Stomach smooth muscle (tissue), 2 donors: Measurements from ENCODE around the gene GCNT2.
"Not testable (repeated sequence)": the region's sequence is repeated elsewhere in the genome, so short reads cannot be mapped to it uniquely, and the experiment has no call there.

Source experiments
- H3K27ac ChIP-seq: one replicate; pipeline ENCODE4 v1.7.0; 2013; ENCODE audit warnings: mild to moderate bottlenecking, low read length, inconsistent platforms
- H3K27me3 ChIP-seq, 2 donors: one replicate each; pipeline ENCODE4 v1.7.0; 2013; ENCODE audit warnings: low read length in 2 of 2; ENCODE audit not compliant: insufficient read depth in 2 of 2, control insufficient read depth in 1 of 2
- H3K36me3 ChIP-seq, 2 donors: one replicate each; pipeline ENCODE4 v1.7.0; 2013; ENCODE audit warnings: low read length in 2 of 2; ENCODE audit not compliant: control insufficient read depth in 2 of 2, insufficient read depth in 2 of 2
- H3K4me1 ChIP-seq: one replicate; pipeline ENCODE4 v1.7.0; 2013; ENCODE audit warnings: low read length; ENCODE audit not compliant: control insufficient read depth, insufficient read depth
- H3K4me3 ChIP-seq, 2 donors: one replicate each; pipeline ENCODE4 v1.7.0; 2013; ENCODE audit warnings: low read length in 2 of 2
- H3K9ac ChIP-seq, 2 donors: one replicate each; pipeline ENCODE4 v1.7.0; 2013; ENCODE audit warnings: low read length in 2 of 2, mild to moderate bottlenecking in 1 of 2
- H3K9me3 ChIP-seq, 2 donors: one replicate each; pipeline ENCODE4 v1.7.0; 2013; ENCODE audit warnings: low read length in 2 of 2; ENCODE audit not compliant: control insufficient read depth in 2 of 2
- donor health status: healthy.
- donor health status: Pancreatic carcinoma.

The GCNT2 gene

DNA sequence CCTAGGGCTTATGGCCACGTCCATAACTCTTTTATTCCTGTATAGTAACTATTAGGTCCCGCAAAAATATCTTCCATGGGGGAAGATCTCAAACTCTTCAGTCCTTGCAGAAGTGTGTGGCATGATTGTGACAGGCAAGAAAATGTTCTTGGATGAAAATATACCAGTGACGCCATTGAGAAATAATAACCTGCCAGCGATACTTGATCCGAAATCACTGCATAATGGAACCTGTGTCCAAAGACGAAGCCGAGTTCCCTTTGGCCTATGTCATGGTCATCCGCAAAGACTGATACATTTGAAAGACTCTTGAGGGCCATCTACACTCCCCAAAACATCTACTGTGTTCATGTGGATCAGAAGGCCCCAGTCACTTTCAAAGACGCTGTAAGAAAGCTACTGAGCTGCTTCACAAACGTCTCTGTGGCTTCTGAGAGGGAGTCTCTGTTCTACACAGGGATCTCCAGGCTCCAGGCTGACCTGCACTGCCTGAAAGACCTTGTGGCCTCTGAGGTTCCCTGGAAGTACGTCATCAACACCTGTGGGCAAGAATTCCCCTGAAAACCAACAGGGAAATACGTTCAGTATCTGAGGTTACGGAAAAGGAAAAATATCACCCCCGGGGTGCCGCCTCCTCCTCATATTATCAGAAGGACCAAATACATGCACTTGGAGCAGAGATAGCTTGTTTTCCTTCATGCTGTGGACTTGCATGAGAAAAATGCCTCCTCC, 6.9 kb upstream of the GCNT2 start:
- no peaks in the 10 kb centered on the region for H3K9me3 ChIP-seq

DNA sequence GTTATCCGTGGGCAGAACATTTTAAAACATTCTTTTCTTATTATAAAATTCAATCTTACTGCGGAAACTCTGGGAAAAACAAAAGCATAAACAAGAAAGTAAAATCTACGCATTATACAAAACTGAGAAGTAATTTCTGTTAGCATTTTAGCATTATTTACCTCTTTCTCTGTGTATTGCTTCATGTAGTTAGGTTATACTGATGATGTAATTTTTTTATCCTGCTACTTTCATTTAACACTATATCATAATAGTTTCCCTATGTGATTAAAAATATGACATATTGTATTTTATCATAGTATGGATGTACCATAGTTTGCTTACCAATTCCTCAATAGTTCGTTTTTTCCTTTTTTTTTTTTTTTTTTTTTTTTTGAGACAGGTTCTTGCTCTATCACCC, 4.2 kb upstream of the GCNT2 start:
- Histone ChIP-seq H3K9ac (no peak overlapping the region), H3K9me3 (no peaks in the 10 kb centered on the region), H3K4me1 (peaks cover 6% of the 10 kb centered on the region), H3K27me3 (no peaks in the 10 kb centered on the region), H3K27ac (no peak overlapping the region), H3K4me3 (no peak overlapping the region), H3K36me3 (no peaks in the 10 kb centered on the region)

More for the DNA sequence above, 6.9 kb upstream of the GCNT2 start:
- no peak overlapping the region for H3K9ac ChIP-seq
- H3K27ac ChIP-seq, result no peak overlapping the region
- peaks cover 17% of the 10 kb centered on the region for H3K4me1 ChIP-seq
- no peaks in the 10 kb centered on the region for H3K36me3 ChIP-seq
- no peak overlapping the region for H3K4me3 ChIP-seq
- no peaks in the 10 kb centered on the region for H3K27me3 ChIP-seq

DNA sequence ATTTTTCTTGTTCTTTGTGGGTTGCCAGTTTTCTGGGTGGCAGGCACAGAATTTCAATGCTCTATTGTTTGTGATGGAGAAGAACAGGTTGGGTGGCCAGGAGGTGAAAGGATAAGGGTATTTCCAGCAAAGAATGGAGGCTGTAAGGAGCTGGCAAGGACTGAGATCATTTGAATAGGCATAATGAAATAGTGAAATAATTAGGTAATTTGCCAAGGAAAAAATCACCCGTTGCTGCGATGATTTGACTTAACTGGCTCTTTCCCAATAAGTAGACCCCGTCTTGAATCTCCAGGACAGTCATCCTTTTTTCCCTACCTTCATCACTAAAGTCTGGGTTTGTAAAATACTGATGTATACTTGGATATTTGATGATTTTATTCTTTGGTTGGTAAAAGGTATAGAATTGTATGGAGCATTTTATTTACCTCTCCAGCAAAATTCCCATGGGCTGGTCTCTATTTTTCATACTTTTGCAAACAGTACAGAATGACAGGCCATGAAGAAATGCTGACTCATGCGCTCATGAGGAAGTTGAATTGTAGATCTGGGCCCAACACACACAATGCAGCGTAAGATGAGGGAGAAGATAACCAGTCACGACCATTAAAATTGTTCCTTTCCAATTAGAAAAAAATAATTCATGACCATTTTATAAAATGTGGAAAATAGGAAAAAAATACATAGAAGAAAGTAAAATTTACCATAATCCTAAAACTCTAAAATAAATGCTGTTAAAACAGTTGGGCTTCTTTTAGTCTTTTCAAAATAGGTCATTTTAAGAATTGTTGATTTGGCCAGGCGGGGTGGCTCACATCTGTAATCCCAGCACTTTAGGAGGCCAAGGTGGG, 2.4 kb upstream of the GCNT2 start:
- Histone ChIP-seq H3K27ac (no peak overlapping the region), H3K4me3 (no peak overlapping the region), H3K9me3 (no peaks in the 10 kb centered on the region), H3K36me3 (no peaks in the 10 kb centered on the region), H3K27me3 (no peaks in the 10 kb centered on the region), H3K9ac (no peak overlapping the region), H3K4me1 (peaks cover 6% of the 10 kb centered on the region)

DNA sequence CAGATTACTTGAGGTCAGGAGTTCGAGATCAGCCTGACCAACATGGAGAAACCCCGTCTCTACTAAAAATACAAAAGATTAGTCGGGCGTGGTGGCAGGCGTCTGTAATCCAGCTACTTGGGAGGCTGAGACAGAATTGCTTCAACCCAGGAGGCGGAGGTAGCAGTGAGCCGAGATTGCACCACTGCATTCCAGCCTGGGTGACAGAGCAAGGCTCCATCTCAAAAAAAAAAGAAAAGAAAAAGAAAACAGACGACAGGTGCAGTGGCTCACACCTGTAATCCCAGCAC, 1.8 kb upstream of the GCNT2 start:
- H3K4me3 ChIP-seq, H3K27ac ChIP-seq, H3K27me3 ChIP-seq, H3K9me3 ChIP-seq, H3K36me3 ChIP-seq, H3K9ac ChIP-seq: not testable (repeated sequence)
- H3K4me1 ChIP-seq, result peaks cover 11% of the 10 kb centered on the region

DNA sequence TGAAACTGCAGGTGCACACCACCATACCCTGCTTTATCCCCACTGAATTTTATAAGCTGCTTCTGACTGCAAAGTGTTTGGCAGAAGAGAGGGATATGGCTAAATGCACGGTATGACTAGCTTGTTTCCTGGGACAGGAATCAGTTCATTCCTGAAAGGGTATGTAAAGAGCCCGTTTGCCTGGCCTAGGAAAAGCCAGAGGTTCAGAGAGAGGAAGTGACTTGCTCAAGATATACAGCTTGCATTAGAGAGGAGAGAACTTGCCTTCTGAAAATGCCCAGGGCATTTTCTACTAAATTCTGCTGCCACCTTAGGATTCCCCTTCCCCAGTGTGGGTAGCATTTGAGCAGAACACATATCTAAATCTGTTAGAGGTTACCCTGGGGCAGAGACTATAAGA, 683 bp upstream of the GCNT2 start:
- peak overlapping the region; percentile 58 to 71 for H3K9ac ChIP-seq
- no peaks in the 10 kb centered on the region for H3K9me3 ChIP-seq
- no peaks in the 10 kb centered on the region for H3K36me3 ChIP-seq
- no peaks in the 10 kb centered on the region for H3K27me3 ChIP-seq
- peak overlapping the region in 1 of 2 donors; percentile 70 for H3K4me3 ChIP-seq
- H3K27ac ChIP-seq, result peak overlapping the region; percentile 69
- peaks cover 16% of the 10 kb centered on the region for H3K4me1 ChIP-seq

DNA sequence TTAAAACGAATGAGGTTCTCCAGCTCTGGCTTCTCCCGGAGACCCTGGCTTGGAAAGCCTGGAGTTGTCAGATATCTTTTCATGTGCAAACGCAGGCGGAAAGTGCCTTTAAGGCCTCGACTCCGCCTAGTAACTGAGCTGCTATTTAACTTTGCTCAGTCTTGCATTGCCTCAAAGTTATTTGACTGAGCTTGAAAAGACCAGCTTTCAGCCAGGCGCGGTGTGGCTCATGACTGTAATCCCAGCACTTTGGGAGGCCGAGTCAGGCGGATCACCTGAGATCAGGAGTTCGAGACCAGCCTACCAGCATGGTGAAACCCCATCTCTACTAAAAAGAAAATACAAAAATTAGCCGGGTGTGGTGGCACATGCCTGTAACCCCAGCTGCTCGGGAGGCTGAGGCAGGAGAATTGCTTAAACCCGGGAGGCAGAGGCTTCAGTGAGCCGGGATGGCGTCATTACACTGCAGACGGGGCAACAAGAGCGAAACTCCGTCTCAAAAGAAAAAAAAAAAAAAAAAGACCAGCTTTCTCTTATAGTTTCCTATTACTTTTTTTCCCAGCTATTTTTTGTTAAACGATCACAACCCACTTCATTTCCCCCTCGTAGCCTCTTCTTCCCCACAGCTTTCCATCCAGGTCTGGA, 1.9 kb downstream of the GCNT2 start:
- Histone ChIP-seq H3K9me3 (no peaks in the 10 kb centered on the region), H3K4me3 (peak overlapping the region; percentile 48 to 70), H3K9ac (peak overlapping the region; percentile 29 to 63), H3K27ac (peak overlapping the region; percentile 69), H3K36me3 (no peaks in the 10 kb centered on the region), H3K4me1 (peaks cover 16% of the 10 kb centered on the region), H3K27me3 (no peaks in the 10 kb centered on the region)

DNA sequence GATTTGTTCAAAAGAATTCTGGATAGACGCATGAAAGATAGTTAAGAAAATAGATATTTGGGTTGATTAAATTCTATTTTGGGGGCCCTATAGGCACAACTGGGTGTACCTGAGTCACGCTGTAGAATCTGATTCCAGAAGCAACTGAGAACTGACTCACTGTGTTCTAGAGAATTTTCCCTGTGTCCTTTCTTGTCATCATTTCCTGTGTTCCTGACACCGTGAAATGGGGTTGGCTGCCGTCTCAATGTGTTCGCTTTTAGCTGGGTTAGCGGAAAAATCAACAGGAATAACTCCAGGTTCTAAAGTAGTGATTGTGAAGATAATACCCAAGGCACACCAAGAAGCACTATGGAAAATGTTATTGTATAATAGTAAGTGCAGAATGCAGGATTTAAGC, 5.0 kb downstream of the GCNT2 start:
- Histone ChIP-seq H3K36me3 (peaks cover 3 to 8% of the 10 kb centered on the region in 2 donors), H3K4me1 (peaks cover 10% of the 10 kb centered on the region), H3K27me3 (no peaks in the 10 kb centered on the region), H3K9ac (no peak overlapping the region), H3K4me3 (no peak overlapping the region), H3K9me3 (no peaks in the 10 kb centered on the region), H3K27ac (no peak overlapping the region)

DNA sequence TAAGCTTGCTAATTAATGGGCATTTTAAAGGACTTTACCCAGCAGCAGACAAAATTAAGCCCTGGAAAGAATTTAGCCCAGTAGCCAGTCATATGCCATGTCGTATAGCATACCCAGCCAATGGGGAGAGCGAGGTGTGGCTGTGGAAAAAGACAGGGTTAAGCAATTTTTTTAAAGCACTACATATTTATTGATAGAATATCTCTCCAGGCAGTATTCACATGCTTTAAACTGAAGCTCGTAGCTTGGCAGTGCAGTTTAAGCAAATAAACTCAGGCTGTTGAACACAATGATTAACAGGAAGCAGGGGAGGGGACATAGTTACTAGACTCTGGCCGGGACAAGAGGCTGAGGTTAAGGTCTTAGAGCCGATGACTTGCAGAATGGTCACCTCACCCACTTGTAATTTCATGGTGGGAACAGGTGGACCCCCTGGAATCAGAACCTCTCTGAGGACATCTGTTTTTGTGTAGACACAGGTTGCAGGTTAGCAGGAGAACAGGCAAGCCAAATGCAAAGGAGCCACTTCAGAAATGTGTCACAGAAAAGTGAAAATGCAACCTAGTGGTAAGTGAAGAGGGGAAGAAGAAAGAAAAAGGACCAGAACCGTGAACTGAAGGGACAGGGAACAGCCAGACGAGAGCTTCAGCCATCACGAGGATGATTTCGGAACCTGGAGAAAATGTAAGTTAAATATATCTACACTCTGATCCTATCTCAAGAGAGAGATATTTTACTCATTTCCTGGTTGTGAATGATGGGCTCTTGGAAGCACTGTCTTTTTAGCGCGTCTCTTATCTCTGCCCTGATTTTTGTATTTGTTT, 7.2 kb downstream of the GCNT2 start:
- Histone ChIP-seq H3K27me3 (no peaks in the 10 kb centered on the region), H3K4me3 (peak overlapping the region in 1 of 2 donors; percentile 57), H3K27ac (no peak overlapping the region), H3K36me3 (peaks cover 3 to 8% of the 10 kb centered on the region in 2 donors), H3K4me1 (peaks cover 10% of the 10 kb centered on the region), H3K9ac (peak overlapping the region in 1 of 2 donors; percentile 13), H3K9me3 (no peaks in the 10 kb centered on the region)

DNA sequence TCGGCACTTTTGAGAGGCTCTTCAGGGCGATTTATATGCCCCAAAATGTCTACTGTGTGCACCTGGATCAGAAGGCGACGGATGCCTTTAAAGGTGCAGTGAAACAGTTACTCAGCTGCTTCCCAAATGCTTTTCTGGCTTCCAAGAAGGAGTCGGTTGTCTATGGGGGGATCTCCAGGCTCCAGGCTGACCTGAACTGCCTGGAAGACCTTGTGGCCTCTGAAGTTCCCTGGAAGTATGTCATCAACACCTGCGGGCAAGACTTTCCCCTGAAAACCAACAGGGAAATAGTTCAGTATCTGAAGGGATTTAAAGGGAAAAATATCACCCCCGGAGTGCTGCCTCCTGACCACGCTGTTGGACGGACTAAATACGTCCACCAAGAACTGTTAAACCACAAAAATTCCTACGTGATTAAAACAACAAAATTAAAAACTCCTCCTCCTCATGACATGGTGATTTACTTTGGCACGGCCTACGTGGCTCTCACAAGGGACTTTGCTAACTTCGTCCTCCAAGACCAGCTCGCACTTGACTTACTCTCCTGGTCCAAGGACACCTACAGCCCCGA, 8.2 kb downstream of the GCNT2 start:
- Histone ChIP-seq H3K4me1 (peaks cover 6% of the 10 kb centered on the region), H3K36me3 (peaks cover 3 to 8% of the 10 kb centered on the region in 2 donors), H3K9me3 (no peaks in the 10 kb centered on the region), H3K9ac (no peak overlapping the region), H3K4me3 (peak overlapping the region in 1 of 2 donors; percentile 16), H3K27me3 (no peaks in the 10 kb centered on the region), H3K27ac (no peak overlapping the region)

DNA sequence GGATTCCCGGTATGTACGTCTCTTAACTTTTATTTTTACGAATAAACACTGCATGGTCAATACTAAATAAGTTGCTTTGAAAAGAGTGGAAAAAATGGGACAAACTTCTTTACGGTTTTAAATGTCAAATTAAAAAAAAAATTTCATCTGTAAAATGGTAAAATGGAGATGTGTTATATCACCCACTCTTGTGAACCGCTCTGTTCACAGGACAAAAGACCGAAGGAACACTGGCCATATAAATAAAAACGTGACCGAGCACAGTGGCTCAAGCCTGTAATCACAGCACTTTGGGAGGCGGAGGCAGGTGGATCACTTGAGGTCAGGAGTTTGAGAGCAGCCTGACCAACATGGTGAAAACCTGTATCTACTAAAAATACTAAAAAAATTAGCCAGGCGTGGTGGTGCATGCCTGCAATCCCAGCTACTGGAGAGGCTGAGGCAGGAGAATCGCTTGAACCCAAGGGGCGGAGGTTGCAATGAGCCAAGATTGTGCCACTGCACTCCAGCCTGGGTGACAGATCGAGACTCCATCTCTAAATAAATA, 8.8 kb downstream of the GCNT2 start:
- not testable (repeated sequence) for H3K36me3 ChIP-seq, H3K9ac ChIP-seq, H3K27ac ChIP-seq, H3K9me3 ChIP-seq, H3K27me3 ChIP-seq, H3K4me1 ChIP-seq
- H3K4me3 ChIP-seq, result peak overlapping the region in 1 of 2 donors; percentile 16
